Keratinocyte (primary cell): ENCODE measurements around the gene DLG5.

ENCODE experiments used
- CTCF ChIP-seq, 3 experiments: IDR thresholded peaks in 1 of 3; conservative IDR thresholded peaks in 1 of 3; optimal IDR thresholded peaks in 1 of 3; 2 replicates in 2 of 3; 3 replicates in 1 of 3; pipeline versions ENCODE3 to v1.5.1; 2011; ENCODE audit warnings: low read length in 3 of 3, mild to moderate bottlenecking in 3 of 3, moderate library complexity in 2 of 3, control low read depth in 1 of 3, inconsistent platforms in 1 of 3; ENCODE audit not compliant: insufficient read depth in 2 of 3; ENCODE audit errors: extremely low read depth in 1 of 3
- EZH2 ChIP-seq: IDR thresholded peaks from one replicate; pipeline ENCODE4 v1.6.1; 2012; ENCODE audit warnings: inconsistent platforms, mild to moderate bottlenecking, low read length, moderate library complexity

GRCh38 chr10:77899080-77899477, 27.5 kb downstream of the DLG5 start:
- TF ChIP-seq CTCF (optimal IDR thresholded peaks at IDR 0.05 in 1 of 3, IDR thresholded peaks at IDR 0.05 in 1 of 3, conservative IDR thresholded peaks at IDR 0.05 in 1 of 3; ENCODE audit: extremely low read depth in 1 of 3, insufficient read depth in 2 of 3, low read length in 3 of 3) (no peak), EZH2 (no peak)
